HepG2 (cell line): ENCODE measurements around the gene ST3GAL2. TPM values are rescaled to one million over a fixed set of nuclear protein-coding genes. Genes with fewer than 3 reads are reported as not detected.

Experiments
- ATAC-seq: fragments of 200-7000 bp; cut with Tn5 transposase; 3 replicates; pipeline ENCODE4 v1.9.1; 2020; ENCODE audit warnings: mild to moderate bottlenecking, moderate library complexity
- BruUV-seq: library from RNA; stranded (reverse); fragments of 400-500 nt; replicated peaks from 2 replicates; lab custom pipeline; 2021; lab: Mats Ljungman, UMichigan
- CTCF ChIA-PET: fragments of 300-600 bp; formaldehyde crosslinking; extraction: SDS; loops from one replicate; lab custom pipeline; 2021; ENCODE audit warnings: low total read pairs, inconsistent platforms, low intra/inter-chr PET ratio; lab: Yijun Ruan, JAX
- POLR2A ChIA-PET: fragments of 350-600 bp; sonication (Branson Sonifier 250); formaldehyde crosslinking; loops from one replicate; lab custom pipeline; 2020; ENCODE audit warnings: antibody characterized with exemption, inconsistent platforms; lab: Yijun Ruan, JAX
- DNase-seq: peaks from one replicate; pipeline ENCODE4 v3.0.0-alpha.2; 2015; ENCODE audit warnings: low spot score
- FAIRE-seq: peaks from 3 replicates; lab custom pipeline; 2011; peaks lifted over from hg19 to GRCh38; lab: Jason Lieb, UNC
- H2AFZ ChIP-seq: one replicate; pipeline ENCODE4 v1.6.1; 2011; ENCODE audit warnings: low read length, inconsistent platforms
- H3K27ac ChIP-seq: fragments of 300-600 bp; 3 replicates; pipeline ENCODE4 v1.8.0; 2011; ENCODE audit warnings: mixed run types, mild to moderate bottlenecking, mixed read lengths, low read length, inconsistent platforms; ENCODE audit not compliant: insufficient read depth; ENCODE audit errors: extremely low read length
- H3K27me3 ChIP-seq, 2 experiments: fragments of 200-600 bp in 1 of 2; 2 replicates in 1 of 2; 3 replicates in 1 of 2; pipeline versions ENCODE4 v1.6.0 to v1.8.0; 2011; ENCODE audit warnings: low read length in 2 of 2, mild to moderate bottlenecking in 2 of 2, moderate library complexity in 2 of 2, inconsistent platforms in 1 of 2; ENCODE audit not compliant: insufficient read depth in 2 of 2, control insufficient read depth in 1 of 2
- H3K36me3 ChIP-seq, 2 experiments: fragments of 200-600 bp in 1 of 2; replicated peaks in 1 of 2; 2 replicates in 1 of 2; 3 replicates in 1 of 2; pipeline versions ENCODE4 v1.5.1 to v1.8.0; 2011; ENCODE audit warnings: low read length in 2 of 2, inconsistent platforms in 1 of 2; ENCODE audit not compliant: insufficient read depth in 2 of 2, control insufficient read depth in 1 of 2
- H3K4me1 ChIP-seq: 2 replicates; pipeline ENCODE4 v1.5.1; 2012; ENCODE audit warnings: low read length, inconsistent platforms; ENCODE audit not compliant: insufficient read depth
- H3K4me2 ChIP-seq: 2 replicates; pipeline ENCODE4 v1.6.0; 2011; ENCODE audit warnings: low read depth, low read length, inconsistent platforms
- H3K4me3 ChIP-seq, 3 experiments: fragments of 200-600 bp in 1 of 3; sonication (generic), shearing (Covaris generic) in 1 of 3; replicated peaks in 1 of 3; 2 replicates each; pipeline ENCODE4 v1.5.1; 2011 to 2016; ENCODE audit warnings: low read length in 3 of 3, inconsistent platforms in 2 of 3, low read depth in 2 of 3, mild to moderate bottlenecking in 2 of 3, control low read depth in 1 of 3, mixed read lengths in 1 of 3; ENCODE audit not compliant: insufficient read depth in 1 of 3
- H3K79me2 ChIP-seq: one replicate; pipeline ENCODE4 v1.6.1; 2011; ENCODE audit warnings: low read length, inconsistent platforms; ENCODE audit not compliant: insufficient read depth
- H3K9ac ChIP-seq: 2 replicates; pipeline ENCODE4 v1.6.0; 2011; ENCODE audit warnings: mild to moderate bottlenecking, low read depth, low read length, inconsistent platforms; ENCODE audit not compliant: insufficient read depth
- H3K9me3 ChIP-seq: 2 replicates; pipeline ENCODE4 v1.5.1; 2012; ENCODE audit warnings: mild to moderate bottlenecking, low read length
- H4K20me1 ChIP-seq: 2 replicates; pipeline ENCODE4 v1.6.0; 2011; ENCODE audit warnings: inconsistent platforms, mild to moderate bottlenecking, low read length, moderate library complexity; ENCODE audit not compliant: insufficient read depth
- DR1 ChIP-seq: sonication (generic); formaldehyde crosslinking; IDR thresholded peaks from 2 replicates; pipeline ENCODE4 v1.8.0; 2021; ENCODE audit warnings: mild to moderate bottlenecking, missing genetic modification reagents, inconsistent platforms
- MXI1 ChIP-seq: IDR thresholded peaks from 3 replicates; pipeline ENCODE4 v1.6.1; 2012; ENCODE audit warnings: low read depth, low read length, inconsistent platforms, borderline replicate concordance
- RFXANK ChIP-seq: IDR thresholded peaks from 2 replicates; pipeline ENCODE4 v1.6.1; 2016
- TEF ChIP-seq: sonication (generic); formaldehyde crosslinking; IDR thresholded peaks from 2 replicates; pipeline ENCODE4 v1.5.0; 2020; ENCODE audit warnings: missing genetic modification reagents
- ZNF121 ChIP-seq: sonication (generic); formaldehyde crosslinking; IDR thresholded peaks from 2 replicates; pipeline ENCODE4 v1.5.0; 2020; ENCODE audit warnings: mild to moderate bottlenecking, missing genetic modification reagents
- WGBS: methylation state at CpG from one replicate; pipeline ENCODE4 v1.1.6; 2017; ENCODE audit warnings: low lambda C conversion rate; 5-methylcytosine and 5-hydroxymethylcytosine counted together
- in situ Hi-C: cut with HindIII; loops from 2 replicates; pipeline ENCODE4 v1.10.0; 2017; ENCODE audit warnings: low pct_unique_long_range_greater_than_20kb; ENCODE audit not compliant: extremely low pct_ligation_motif_present
- intact Hi-C: fragments of 100-400 bp; cut with micrococcal nuclease; formaldehyde crosslinking; loops from one replicate; pipeline ENCODE4 v1.10.0; 2022; ENCODE audit not compliant: unreplicated experiment
- polyA plus RNA-seq, 8 experiments: library from polyadenylated mRNA; depleted of rRNA in 3 of 8; stranded (reverse) in 7 of 8; unstranded in 1 of 8; fragments of >200 nt; fragmentation: Illumina TruSeq in 4 of 8; extraction: Trizol in 4 of 8; gene quantifications; 2 replicates each; pipeline versions ENCODE4 v1.2.1 to v1.2.3, GENCODE V29; 2011 to 2016; ENCODE audit warnings: low read depth in 4 of 8, missing spikeins in 1 of 8, mixed read lengths in 1 of 8; ENCODE audit not compliant: insufficient read depth in 1 of 8
- small RNA-seq, 3 experiments: library from RNA; depleted of rRNA; stranded (forward); fragments of <200 nt; gene quantifications; one replicate each; pipeline ENCODE3, GENCODE V24; 2012; ENCODE audit warnings: low read depth in 2 of 3, low replicate concordance in 1 of 3; ENCODE audit not compliant: insufficient read length in 3 of 3, insufficient read depth in 2 of 3
- total RNA-seq, 5 experiments: library from RNA; depleted of rRNA; stranded (reverse); fragments of >200 nt; fragmentation: Illumina TruSeq; extraction: Trizol; gene quantifications; 2 replicates each; pipeline ENCODE4 v1.2.3, GENCODE V29; 2016; ENCODE audit warnings: low read depth in 1 of 5

ST3GAL2 gene
- total and polyA plus RNA-seq, 2 of the 13 experiments (the other 11 are each of a cell fraction or from before 2014, with no cell fraction given) = 16.3 to 24.9 TPM

GRCh38 chr16:70331091-70331490 lies 107.8 kb downstream of the ST3GAL2 start:
- Histone ChIP-seq H4K20me1 (no peaks in the 10 kb centered on the region), H3K36me3 (peaks cover 30 to 54% of the 10 kb centered on the region in 2 experiments), H3K27me3 (no peaks in the 10 kb centered on the region), H3K27ac (no peak overlapping the region), H3K9me3 (no peaks in the 10 kb centered on the region), H2AFZ (no peak overlapping the region), H3K4me1 (no peaks in the 10 kb centered on the region), H3K9ac (no peak overlapping the region), H3K4me3 (no peak overlapping the region), H3K4me2 (no peak overlapping the region), H3K79me2 (no peaks in the 10 kb centered on the region)
- ChIA-PET POLR2A (interaction anchor here (1.2 to 1.3 kb wide), 2 partner anchors 16 to 43 kb away, joined by 3 to 5 read pairs; partner anchors contain the start of gene DDX19A), CTCF (no interaction called here)
- TF ChIP-seq ZNF121 (peak; percentile 60; the same call in 1 of the 2 replicates), MXI1 (0 out of 3 replicates have a peak, but pooled peaks have one; percentile 12), RFXANK (CRISPR knock-in tag) (no peak), TEF (no peak), DR1 (no peak)
- WGBS = 98% methylated on average over 1 of the region's 1 CpG
- BruUV-seq = no TSS peak
- ATAC-seq (no peak), DNase-seq (no peak), FAIRE-seq (no peak)
- intact Hi-C loops = no loop called here
- in situ Hi-C loops = no loop called here

Small RNA genes within 50 kb of the gene (small RNA-seq; reads per million reads assigned to genes)
- gene RNU6-23P (0.20 to 13.5 (median 3.6) reads per million in 3 experiments), gene RPS27P26 (0 reads per million in 3 experiments)

Other genes with a start within 250 kb of the ST3GAL2 start
- gene EXOSC6, start 187.2 kb downstream of the ST3GAL2 start, total RNA-seq (2016; rRNA removed; fragmentation: Illumina TruSeq; extraction: Trizol) = 37.3 and 39.9 TPM in 2 replicates
- 11.9 and 13.1 TPM in 2 replicates for gene EXOSC6, start 187.2 kb downstream of the ST3GAL2 start, polyA plus RNA-seq (2011; rRNA removed)
- gene AARS1, start 149.6 kb downstream of the ST3GAL2 start, total RNA-seq (2016; rRNA removed; fragmentation: Illumina TruSeq; extraction: Trizol) = 107 and 132 TPM in 2 replicates
- gene AARS1, start 149.6 kb downstream of the ST3GAL2 start, polyA plus RNA-seq (2011; rRNA removed) = 132 and 163 TPM in 2 replicates
- 36.2 and 45.1 TPM in 2 replicates for gene DDX19B, start 139.9 kb downstream of the ST3GAL2 start, total RNA-seq (2016; rRNA removed; fragmentation: Illumina TruSeq; extraction: Trizol)
- 40.0 and 48.1 TPM in 2 replicates for gene DDX19B, start 139.9 kb downstream of the ST3GAL2 start, polyA plus RNA-seq (2011; rRNA removed)
- gene DDX19A, start 92.2 kb downstream of the ST3GAL2 start, total RNA-seq (2016; rRNA removed; fragmentation: Illumina TruSeq; extraction: Trizol) = 76.9 and 92.4 TPM in 2 replicates
- 41.4 and 43.9 TPM in 2 replicates for gene DDX19A, start 92.2 kb downstream of the ST3GAL2 start, polyA plus RNA-seq (2011; rRNA removed)
- gene FCSK, start 15.5 kb upstream of the ST3GAL2 start, total RNA-seq (2016; rRNA removed; fragmentation: Illumina TruSeq; extraction: Trizol) = 4.9 and 9.1 TPM in 2 replicates
- gene FCSK, start 15.5 kb upstream of the ST3GAL2 start, polyA plus RNA-seq (2011; rRNA removed) = 15.0 and 19.2 TPM in 2 replicates
- gene COG4, start 84.5 kb upstream of the ST3GAL2 start, total RNA-seq (2016; rRNA removed; fragmentation: Illumina TruSeq; extraction: Trizol) = 73.8 and 85.7 TPM in 2 replicates
- gene COG4, start 84.5 kb upstream of the ST3GAL2 start, polyA plus RNA-seq (2011; rRNA removed) = 51.1 and 52.7 TPM in 2 replicates
- 500 and 817 TPM in 2 replicates for gene SF3B3, start 84.7 kb upstream of the ST3GAL2 start, total RNA-seq (2016; rRNA removed; fragmentation: Illumina TruSeq; extraction: Trizol)
- 140 and 157 TPM in 2 replicates for gene SF3B3, start 84.7 kb upstream of the ST3GAL2 start, polyA plus RNA-seq (2011; rRNA removed)
- gene IL34, start 207.5 kb upstream of the ST3GAL2 start, total RNA-seq (2016; rRNA removed; fragmentation: Illumina TruSeq; extraction: Trizol) = 1.2 and 1.4 TPM in 2 replicates
- gene IL34, start 207.5 kb upstream of the ST3GAL2 start, polyA plus RNA-seq (2011; rRNA removed) = 1.3 and 1.6 TPM in 2 replicates
- 84.6 and 132 TPM in 2 replicates for gene MTSS2, start 247.0 kb upstream of the ST3GAL2 start, total RNA-seq (2016; rRNA removed; fragmentation: Illumina TruSeq; extraction: Trizol)
- 242 and 284 TPM in 2 replicates for gene MTSS2, start 247.0 kb upstream of the ST3GAL2 start, polyA plus RNA-seq (2011; rRNA removed)